ENCODE measurements around the gene ADAMTSL1.

The ADAMTSL1 gene

GRCh38 chr9:18660001-18660400 is 186.0 kb downstream of the ADAMTSL1 start:
- no peak for DNase-seq (ENCODE audit: low spot score)

GRCh38 chr9:18662320-18662719 is 188.4 kb downstream of the ADAMTSL1 start:
- DNase-seq (ENCODE audit: low spot score): no peak

GRCh38 chr9:18665947-18666346 is 192.0 kb downstream of the ADAMTSL1 start:
- DNase-seq (ENCODE audit: low spot score): no peak

GRCh38 chr9:18666348-18666747 is 192.4 kb downstream of the ADAMTSL1 start:
- no peak for DNase-seq (ENCODE audit: low spot score)

- DNase-seq (ENCODE audit: low spot score): no peak
These were observed 193.2 kb downstream of the ADAMTSL1 start for GRCh38 chr9:18666986-18667772.

GRCh38 chr9:18668944-18669343 is 195.0 kb downstream of the ADAMTSL1 start:
- DNase-seq (ENCODE audit: low spot score): no peak

- no peak for DNase-seq (ENCODE audit: low spot score)
These were observed 198.8 kb downstream of the ADAMTSL1 start for GRCh38 chr9:18672706-18673105.

GRCh38 chr9:18673179-18673578 is 199.2 kb downstream of the ADAMTSL1 start:
- DNase-seq (ENCODE audit: low spot score): no peak

- no peak for DNase-seq (ENCODE audit: low spot score)
These were observed 201.4 kb downstream of the ADAMTSL1 start for GRCh38 chr9:18675332-18675731.

- no peak for DNase-seq (ENCODE audit: low spot score)
These were observed 202.0 kb downstream of the ADAMTSL1 start for GRCh38 chr9:18675973-18676372.

- no peak for DNase-seq (ENCODE audit: low spot score)
These were observed 202.6 kb downstream of the ADAMTSL1 start for GRCh38 chr9:18676525-18676924.

- DNase-seq (ENCODE audit: low spot score): no peak
These were observed 205.1 kb downstream of the ADAMTSL1 start for GRCh38 chr9:18678821-18679590.

GRCh38 chr9:18682907-18683306 is 209.0 kb downstream of the ADAMTSL1 start:
- no peak for DNase-seq (ENCODE audit: low spot score)

GRCh38 chr9:18683312-18683711 is 209.4 kb downstream of the ADAMTSL1 start:
- no peak for DNase-seq (ENCODE audit: low spot score)

GRCh38 chr9:18683851-18684250 is 209.9 kb downstream of the ADAMTSL1 start:
- DNase-seq (ENCODE audit: low spot score): no peak

- no peak for DNase-seq (ENCODE audit: low spot score)
These were observed 210.8 kb downstream of the ADAMTSL1 start for GRCh38 chr9:18684593-18685317.

- DNase-seq (ENCODE audit: low spot score): no peak
These were observed 214.9 kb downstream of the ADAMTSL1 start for GRCh38 chr9:18688581-18689565.

- no peak for DNase-seq (ENCODE audit: low spot score)
These were observed 216.0 kb downstream of the ADAMTSL1 start for GRCh38 chr9:18689921-18690320.

GRCh38 chr9:18692268-18692667 is 218.3 kb downstream of the ADAMTSL1 start:
- DNase-seq (ENCODE audit: low spot score): no peak

- DNase-seq (ENCODE audit: low spot score): no peak
These were observed 219.0 kb downstream of the ADAMTSL1 start for GRCh38 chr9:18692962-18693361.

- no peak for DNase-seq (ENCODE audit: low spot score)
These were observed 221.2 kb downstream of the ADAMTSL1 start for GRCh38 chr9:18694959-18695668.

Measured in hematopoietic multipotent progenitor cell treated with erythropoietin and hydrocortisone succinate and interleukin-3 and kit ligand, for 15 days (in vitro differentiated cells).